ENCODE measurements around the gene KRTAP2-4. TPM values are rescaled to one million over a fixed set of nuclear protein-coding genes. Genes with fewer than 3 reads are reported as not detected.
A peak's percentile ranks its signal among the peaks of the same experiment; 100 is the strongest.
"Not testable (repeated sequence)": the region's sequence is repeated elsewhere in the genome, so short reads cannot be mapped to it uniquely, and the experiment has no call there.

KRTAP2-4 gene
- total RNA-seq, 1 experiment from 2014 or later = not detected

DNA sequence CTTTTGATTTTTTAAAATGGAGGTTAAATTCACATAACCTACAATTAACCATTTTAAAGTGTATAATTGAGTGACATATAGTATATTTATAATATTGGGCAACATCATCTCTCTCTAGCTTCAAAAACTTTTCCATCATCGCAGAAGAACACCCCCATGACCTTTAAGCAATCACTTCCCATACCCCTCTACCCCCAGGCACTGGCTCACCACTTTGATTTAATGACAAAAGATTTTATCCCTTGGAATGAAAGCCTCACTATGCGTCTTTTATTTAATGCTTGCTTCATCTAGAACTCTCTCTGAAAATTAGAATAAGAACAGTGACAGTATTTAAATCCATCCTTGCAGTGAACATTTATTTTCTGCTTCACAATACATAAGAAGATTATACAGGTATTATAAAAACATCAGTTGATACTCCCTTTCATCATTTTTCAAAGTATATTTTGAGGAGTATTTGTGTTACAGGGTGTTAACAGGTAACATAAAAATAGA is 27.8 kb downstream of the KRTAP2-4 start:
- no peak for DNase-seq (ENCODE audit: low spot score)

DNA sequence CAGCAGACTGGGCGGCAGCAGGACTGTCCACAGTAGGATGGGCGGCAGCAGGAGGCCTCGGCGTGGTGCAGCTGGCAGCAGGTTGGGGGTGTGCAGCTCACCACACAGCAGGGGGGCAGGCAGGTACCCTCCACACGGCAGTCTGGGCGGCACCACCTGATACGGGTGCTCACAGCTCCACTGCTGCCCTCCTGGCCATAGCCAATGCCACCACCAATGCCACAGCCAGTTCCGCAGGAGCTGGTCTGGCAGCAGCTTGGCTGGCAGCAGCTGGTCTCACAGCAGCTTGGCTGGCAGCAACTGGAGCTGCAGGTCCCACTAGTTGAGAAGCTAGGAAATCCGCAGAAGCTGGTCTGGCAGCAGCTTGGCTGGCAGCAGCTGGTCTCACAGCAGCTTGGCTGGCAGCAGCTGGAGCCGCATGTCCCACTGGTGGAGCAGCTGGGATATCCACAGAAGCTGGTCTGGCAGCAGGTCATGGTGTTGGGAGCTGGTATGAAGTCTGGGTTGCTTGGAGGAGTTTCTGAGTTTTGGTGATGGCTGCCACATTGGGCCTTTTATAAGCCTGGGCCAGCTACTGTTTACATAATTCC is 31.2 kb downstream of the KRTAP2-4 start, which contains the start of gene KRTAP1-3:
Gene KRTAP1-3 (minus strand): TSS at position 529 of the 590 bp plus-strand sequence. CDS start 53 bp downstream, at position 476.
- not testable (repeated sequence) for DNase-seq (ENCODE audit: low spot score)

DNA sequence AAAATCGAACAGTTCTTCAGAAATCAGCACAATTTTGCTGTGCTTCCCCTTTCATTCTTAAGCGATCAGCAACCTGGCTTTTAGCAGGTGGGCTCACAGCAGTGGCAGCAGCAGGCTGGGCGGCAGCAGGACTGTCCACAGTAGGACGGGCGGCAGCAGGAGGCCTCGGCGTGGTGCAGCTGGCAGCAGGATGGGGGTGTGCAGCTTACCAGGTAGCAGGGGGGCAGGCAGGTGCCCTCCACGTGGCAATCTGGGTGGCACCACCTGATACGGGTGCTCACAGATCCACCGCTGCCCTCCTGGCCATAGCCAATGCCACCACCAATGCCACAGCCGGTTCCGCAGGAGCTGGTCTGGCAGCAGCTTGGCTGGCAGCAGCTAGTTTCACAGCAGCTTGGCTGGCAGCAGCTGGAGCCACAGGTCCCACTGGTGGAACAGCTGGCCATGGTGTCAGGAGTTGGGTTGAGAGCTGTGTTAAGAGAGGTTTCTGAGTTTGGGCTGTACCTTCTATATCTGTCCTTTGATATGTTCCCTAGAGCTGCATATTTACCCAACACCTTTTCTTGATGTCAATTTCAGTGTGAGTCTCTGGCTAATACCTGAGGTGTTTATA is 35.9 kb downstream of the KRTAP2-4 start, which contains the start of gene KRTAP1-4:
Gene KRTAP1-4 (minus strand): TSS at position 563 of the 613 bp plus-strand sequence. CDS start 117 bp downstream, at position 446.
- DNase-seq (ENCODE audit: low spot score) = no peak

GRCh38 chr17:41026715-41027471 is 38.8 kb downstream of the KRTAP2-4 start, which contains the start of gene KRTAP1-5:
KRTAP1-5 (minus strand) TSS chr17:41027208; CDS start chr17:41027155, 53 bp downstream.
- DNase-seq (ENCODE audit: low spot score) = peak; percentile 83

GRCh38 chr17:41024697-41025096 is 41.0 kb downstream of the KRTAP2-4 start:
- DNase-seq (ENCODE audit: low spot score) = no peak

GRCh38 chr17:41020336-41020735 is 45.3 kb downstream of the KRTAP2-4 start:
- DNase-seq (ENCODE audit: low spot score) = no peak

GRCh38 chr17:41019415-41019814 is 46.3 kb downstream of the KRTAP2-4 start:
- DNase-seq (ENCODE audit: low spot score) = no peak

DNA sequence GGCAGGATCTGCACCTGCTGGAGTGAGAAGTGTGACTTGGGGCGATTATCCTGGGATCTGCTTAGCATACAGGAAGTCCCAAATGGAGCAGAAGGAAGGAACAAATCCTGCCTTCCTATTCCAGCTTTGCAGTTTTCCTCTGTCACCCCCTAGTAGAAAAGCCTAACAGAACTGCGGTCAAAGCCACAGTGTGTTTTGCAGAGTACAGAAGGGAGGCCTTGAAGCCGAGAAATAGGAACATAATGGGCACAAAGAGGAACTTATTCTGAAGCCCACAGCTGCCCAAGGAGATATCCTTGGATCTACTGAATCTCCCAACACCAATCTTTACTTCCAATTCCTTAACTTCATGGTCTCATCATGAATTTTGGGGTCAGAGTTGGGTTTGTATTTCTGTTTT is 47.1 kb downstream of the KRTAP2-4 start:
- DNase-seq (ENCODE audit: low spot score) = no peak

DNA sequence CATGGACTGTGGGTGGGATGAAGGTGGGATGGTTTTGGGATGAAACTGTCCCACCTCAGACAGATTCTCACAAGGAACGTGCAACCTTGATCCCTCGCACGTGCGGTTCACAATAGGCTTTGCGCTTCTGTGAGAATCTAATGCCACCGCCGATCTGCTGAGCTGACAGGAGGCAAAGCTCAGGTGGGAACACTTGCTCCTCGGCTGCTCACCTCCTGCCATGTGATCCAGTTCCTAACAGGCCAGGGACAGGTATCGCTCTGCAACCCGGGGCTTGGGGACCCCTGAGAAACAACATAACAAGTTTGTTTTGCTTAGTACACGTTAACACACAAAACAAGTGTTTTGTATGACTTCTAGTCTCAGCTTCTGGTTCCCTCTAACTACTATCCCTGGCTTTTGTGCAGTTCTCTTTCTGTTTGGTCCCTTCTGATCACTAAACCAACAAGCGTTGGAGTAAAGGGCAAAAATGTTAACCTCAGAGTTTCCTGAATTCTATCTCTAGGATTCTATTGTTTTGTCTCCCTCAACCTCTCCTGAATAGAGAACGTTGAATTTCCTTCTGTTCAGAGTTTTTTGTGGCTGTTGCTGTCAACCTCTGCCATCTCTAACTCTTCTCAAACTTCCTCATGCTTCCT is 49.0 kb downstream of the KRTAP2-4 start:
- DNase-seq (ENCODE audit: low spot score) = no peak

DNA sequence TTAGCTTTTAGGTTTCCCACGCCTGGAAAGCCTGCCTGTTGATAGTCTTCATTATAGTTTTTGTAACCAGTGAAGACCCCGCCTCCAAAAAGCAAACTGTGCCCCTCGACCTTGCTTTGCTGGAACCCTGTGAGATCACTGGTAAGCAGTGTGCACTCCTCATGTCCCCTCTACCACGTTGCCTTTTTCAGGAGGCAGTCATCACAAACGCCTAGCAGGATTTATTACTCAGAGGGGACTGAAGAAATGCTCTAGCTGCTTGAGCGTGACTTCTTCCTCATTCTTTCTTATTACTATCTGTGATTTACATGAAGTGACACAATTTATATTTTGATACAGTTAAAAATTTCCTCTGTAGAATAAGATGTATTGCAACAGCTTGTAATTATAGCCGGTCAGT is 50.2 kb downstream of the KRTAP2-4 start:
- DNase-seq (ENCODE audit: low spot score) = no peak

Other genes with a start within 250 kb of the KRTAP2-4 start
- 45.0 and 61.1 TPM in 2 replicates for gene KRT10, start 243.3 kb downstream of the KRTAP2-4 start, total RNA-seq (2014; rRNA removed; shearing (Covaris generic))
- not detected in 2 replicates for gene KRT12, start 198.7 kb downstream of the KRTAP2-4 start, total RNA-seq (2014; rRNA removed; shearing (Covaris generic))
- not detected in 2 replicates for gene KRT20, start 180.6 kb downstream of the KRTAP2-4 start, total RNA-seq (2014; rRNA removed; shearing (Covaris generic))
- not detected in 2 replicates for gene KRT23, start 128.2 kb downstream of the KRTAP2-4 start, total RNA-seq (2014; rRNA removed; shearing (Covaris generic))
- 0.18 TPM in 1 of 2 replicates, not detected in the other for gene KRT39, start 98.9 kb downstream of the KRTAP2-4 start, total RNA-seq (2014; rRNA removed; shearing (Covaris generic))
- gene KRT40, start 81.6 kb downstream of the KRTAP2-4 start, total RNA-seq (2014; rRNA removed; shearing (Covaris generic)) = not detected in 2 replicates
- gene KRTAP3-3, start 71.7 kb downstream of the KRTAP2-4 start, total RNA-seq (2014; rRNA removed; shearing (Covaris generic)) = not detected in 2 replicates
- not detected in 2 replicates for gene KRTAP3-2, start 66.0 kb downstream of the KRTAP2-4 start, total RNA-seq (2014; rRNA removed; shearing (Covaris generic))
- not detected in 2 replicates for gene KRTAP3-1, start 56.8 kb downstream of the KRTAP2-4 start, total RNA-seq (2014; rRNA removed; shearing (Covaris generic))
- gene KRTAP1-5, start 38.7 kb downstream of the KRTAP2-4 start, total RNA-seq (2014; rRNA removed; shearing (Covaris generic)) = 0.27 TPM in 1 of 2 replicates, not detected in the other
- gene KRTAP1-4, start 35.7 kb downstream of the KRTAP2-4 start, total RNA-seq (2014; rRNA removed; shearing (Covaris generic)) = not detected in 2 replicates
- not detected in 2 replicates for gene KRTAP1-3, start 31.0 kb downstream of the KRTAP2-4 start, total RNA-seq (2014; rRNA removed; shearing (Covaris generic))
- gene KRTAP1-1, start 24.4 kb downstream of the KRTAP2-4 start, total RNA-seq (2014; rRNA removed; shearing (Covaris generic)) = not detected in 2 replicates
- gene KRTAP2-1, start 18.6 kb downstream of the KRTAP2-4 start, total RNA-seq (2014; rRNA removed; shearing (Covaris generic)) = not detected in 2 replicates
- not detected in 2 replicates for gene KRTAP2-2, start 10.6 kb downstream of the KRTAP2-4 start, total RNA-seq (2014; rRNA removed; shearing (Covaris generic))
- gene KRTAP2-3, start 5.8 kb downstream of the KRTAP2-4 start, total RNA-seq (2014; rRNA removed; shearing (Covaris generic)) = 0.21 TPM in 1 of 2 replicates, not detected in the other
- not detected in 2 replicates for gene KRTAP4-7, start 18.3 kb upstream of the KRTAP2-4 start, total RNA-seq (2014; rRNA removed; shearing (Covaris generic))
- gene KRTAP4-8, start 32.3 kb upstream of the KRTAP2-4 start, total RNA-seq (2014; rRNA removed; shearing (Covaris generic)) = not detected in 2 replicates
- gene KRTAP4-16, start 36.3 kb upstream of the KRTAP2-4 start, total RNA-seq (2014; rRNA removed; shearing (Covaris generic)) = not detected in 2 replicates
- not detected in 2 replicates for gene KRTAP4-9, start 39.5 kb upstream of the KRTAP2-4 start, total RNA-seq (2014; rRNA removed; shearing (Covaris generic))
- gene KRTAP4-11, start 52.5 kb upstream of the KRTAP2-4 start, total RNA-seq (2014; rRNA removed; shearing (Covaris generic)) = not detected in 2 replicates
- not detected in 2 replicates for gene KRTAP4-12, start 58.3 kb upstream of the KRTAP2-4 start, total RNA-seq (2014; rRNA removed; shearing (Covaris generic))
- not detected in 2 replicates for gene KRTAP4-6, start 74.7 kb upstream of the KRTAP2-4 start, total RNA-seq (2014; rRNA removed; shearing (Covaris generic))
- gene KRTAP4-5, start 83.9 kb upstream of the KRTAP2-4 start, total RNA-seq (2014; rRNA removed; shearing (Covaris generic)) = not detected in 2 replicates
- gene KRTAP4-4, start 94.9 kb upstream of the KRTAP2-4 start, total RNA-seq (2014; rRNA removed; shearing (Covaris generic)) = not detected in 2 replicates
- not detected in 2 replicates for gene KRTAP4-3, start 102.3 kb upstream of the KRTAP2-4 start, total RNA-seq (2014; rRNA removed; shearing (Covaris generic))
- not detected in 2 replicates for gene KRTAP4-2, start 112.3 kb upstream of the KRTAP2-4 start, total RNA-seq (2014; rRNA removed; shearing (Covaris generic))
- not detected in 2 replicates for gene KRTAP4-1, start 119.0 kb upstream of the KRTAP2-4 start, total RNA-seq (2014; rRNA removed; shearing (Covaris generic))
- not detected in 2 replicates for gene KRTAP9-1, start 124.0 kb upstream of the KRTAP2-4 start, total RNA-seq (2014; rRNA removed; shearing (Covaris generic))
- not detected in 2 replicates for gene KRTAP9-2, start 160.8 kb upstream of the KRTAP2-4 start, total RNA-seq (2014; rRNA removed; shearing (Covaris generic))
- gene KRTAP9-3, start 166.6 kb upstream of the KRTAP2-4 start, total RNA-seq (2014; rRNA removed; shearing (Covaris generic)) = not detected in 2 replicates
- not detected in 2 replicates for gene KRTAP9-8, start 172.1 kb upstream of the KRTAP2-4 start, total RNA-seq (2014; rRNA removed; shearing (Covaris generic))
- not detected in 2 replicates for gene KRTAP9-4, start 183.8 kb upstream of the KRTAP2-4 start, total RNA-seq (2014; rRNA removed; shearing (Covaris generic))
- gene KRTAP9-9, start 189.5 kb upstream of the KRTAP2-4 start, total RNA-seq (2014; rRNA removed; shearing (Covaris generic)) = not detected in 2 replicates
- gene KRTAP9-6, start 199.5 kb upstream of the KRTAP2-4 start, total RNA-seq (2014; rRNA removed; shearing (Covaris generic)) = not detected in 2 replicates
- not detected in 2 replicates for gene KRTAP9-7, start 209.8 kb upstream of the KRTAP2-4 start, total RNA-seq (2014; rRNA removed; shearing (Covaris generic))
- gene KRTAP29-1, start 237.0 kb upstream of the KRTAP2-4 start, total RNA-seq (2014; rRNA removed; shearing (Covaris generic)) = not detected in 2 replicates
- not detected in 2 replicates for gene KRTAP16-1, start 243.4 kb upstream of the KRTAP2-4 start, total RNA-seq (2014; rRNA removed; shearing (Covaris generic))
- gene KRTAP17-1, start 249.8 kb upstream of the KRTAP2-4 start, total RNA-seq (2014; rRNA removed; shearing (Covaris generic)) = not detected in 2 replicates